PC-9 (cell line): ENCODE measurements around the gene DDX3X. TPM values are rescaled to one million over a fixed set of nuclear protein-coding genes. Genes with fewer than 3 reads are reported as not detected.

Experiments
- BruUV-seq: library from RNA; stranded (reverse); fragments of 400-500 nt; replicated peaks from 2 replicates; lab custom pipeline; 2021; lab: Mats Ljungman, UMichigan
- CTCF ChIA-PET: fragments of 300-600 bp; sonication (Branson Sonifier 250); formaldehyde crosslinking; loops from one replicate; lab custom pipeline; 2022; ENCODE audit warnings: antibody characterized with exemption; lab: Charles Lee
- POLR2A ChIA-PET: fragments of 300-600 bp; sonication (Branson Sonifier 250); formaldehyde crosslinking; loops from one replicate; lab custom pipeline; 2022; ENCODE audit warnings: antibody characterized with exemption; ENCODE audit not compliant: unreplicated experiment; lab: Charles Lee
- DNase-seq, 2 experiments: peaks; one replicate each; pipeline versions ENCODE4 v3.0.0 to v3.0.0-alpha.2; 2015 to 2022; ENCODE audit warnings: mixed read lengths in 1 of 2
- H2AFZ ChIP-seq: fragments of 200-600 bp; sonication (generic); 2 replicates; pipeline ENCODE4 v1.8.1; 2017; ENCODE audit warnings: antibody characterized with exemption
- H3F3A ChIP-seq: fragments of 200-600 bp; sonication (generic); 2 replicates; pipeline ENCODE4 v1.8.1; 2017; ENCODE audit warnings: antibody characterized with exemption, mild to moderate bottlenecking, low read depth; ENCODE audit not compliant: insufficient read depth
- H3K27ac ChIP-seq: fragments of 200-600 bp; sonication (generic); 2 replicates; pipeline ENCODE4 v1.6.1; 2016; ENCODE audit warnings: mixed run types
- H3K27me3 ChIP-seq: fragments of 200-600 bp; sonication (generic); 2 replicates; pipeline ENCODE4 v1.6.1; 2016; ENCODE audit warnings: low read depth, mixed run types; ENCODE audit not compliant: insufficient read depth
- H3K36me3 ChIP-seq: fragments of 200-600 bp; sonication (generic); 2 replicates; pipeline ENCODE4 v1.6.1; 2016; ENCODE audit warnings: low read depth, mixed run types
- H3K4me1 ChIP-seq: fragments of 200-600 bp; sonication (generic); replicated peaks from 2 replicates; pipeline ENCODE4 v1.6.1; 2016; ENCODE audit warnings: mixed run types; ENCODE audit not compliant: insufficient read depth
- H3K4me2 ChIP-seq: fragments of 200-600 bp; sonication (generic); 2 replicates; pipeline ENCODE4 v1.6.1; 2017; ENCODE audit warnings: mixed run types
- H3K4me3 ChIP-seq: fragments of 200-600 bp; sonication (generic); 2 replicates; pipeline ENCODE4 v1.6.1; 2016; ENCODE audit warnings: mixed run types
- H3K79me2 ChIP-seq: fragments of 200-600 bp; sonication (generic); 2 replicates; pipeline ENCODE4 v1.6.1; 2017; ENCODE audit warnings: low read depth, mixed run types
- H3K9me2 ChIP-seq: fragments of 200-600 bp; sonication (generic); 2 replicates; pipeline ENCODE4 v1.8.1; 2017; ENCODE audit warnings: mild to moderate bottlenecking; ENCODE audit not compliant: insufficient read depth
- H3K9me3 ChIP-seq: fragments of 200-600 bp; sonication (generic); 2 replicates; pipeline ENCODE4 v1.8.1; 2016; ENCODE audit warnings: low read depth; ENCODE audit not compliant: insufficient read depth
- H4K20me1 ChIP-seq: fragments of 200-600 bp; sonication (generic); 2 replicates; pipeline ENCODE4 v1.8.1; 2017; ENCODE audit not compliant: insufficient read depth
- EZH2 ChIP-seq: fragments of 200-600 bp; sonication (generic); IDR thresholded peaks from 2 replicates; pipeline ENCODE4 v1.8.0; 2017; ENCODE audit warnings: antibody characterized with exemption, low read depth
- intact Hi-C: fragments of 100-400 bp; cut with micrococcal nuclease; formaldehyde crosslinking; loops from one replicate; pipeline ENCODE4 v1.10.0; 2022; ENCODE audit not compliant: unreplicated experiment
- total RNA-seq: library from RNA; stranded (reverse); gene quantifications from 2 replicates; pipeline ENCODE4 v1.2.3, GENCODE V29; 2021
- TF ChIP-seq, protein P1 (sequence below): fragments of 200-600 bp; sonication (generic); conservative IDR thresholded peaks from 2 replicates; pipeline ENCODE4 v1.6.1; 2017; ENCODE audit warnings: mixed run types, antibody characterized with exemption, mild to moderate bottlenecking, moderate library complexity

Gene DDX3X
- total RNA-seq, 1 experiment from 2014 or later: 158 TPM

GRCh38 chrX:41382714-41383645 is 49.0 kb downstream of the DDX3X start:
- H3K27ac ChIP-seq: peak overlapping the region; percentile 88
- peak overlapping the region; percentile 24; the same call in 1 of the 2 replicates for H3K4me3 ChIP-seq
- no peak overlapping the region for H2AFZ ChIP-seq
- peak; percentile 21 to 78 for DNase-seq
- no peaks in the 10 kb centered on the region for H4K20me1 ChIP-seq
- H3K79me2 ChIP-seq: no peaks in the 10 kb centered on the region
- no peaks in the 10 kb centered on the region for H3K9me3 ChIP-seq
- ChIA-PET CTCF (interaction anchor here (0.6 kb wide), 3 partner anchors 15 to 57 kb away, joined by 3 to 23 read pairs (median 15); no protein-coding TSS in a partner anchor), POLR2A (interaction anchor here (0.5 kb wide), 1 partner anchor 399 kb away, joined by 3 read pairs; no protein-coding TSS in a partner anchor)
- peak overlapping the region; percentile 61 for H3K4me2 ChIP-seq
- H3K4me1 ChIP-seq: peaks cover 18% of the 10 kb centered on the region
- no peaks in the 10 kb centered on the region for H3K27me3 ChIP-seq
- TSS peak; percentile 39 for BruUV-seq
- H3K9me2 ChIP-seq: no peaks in the 10 kb centered on the region
- TF ChIP-seq, protein P1, sequence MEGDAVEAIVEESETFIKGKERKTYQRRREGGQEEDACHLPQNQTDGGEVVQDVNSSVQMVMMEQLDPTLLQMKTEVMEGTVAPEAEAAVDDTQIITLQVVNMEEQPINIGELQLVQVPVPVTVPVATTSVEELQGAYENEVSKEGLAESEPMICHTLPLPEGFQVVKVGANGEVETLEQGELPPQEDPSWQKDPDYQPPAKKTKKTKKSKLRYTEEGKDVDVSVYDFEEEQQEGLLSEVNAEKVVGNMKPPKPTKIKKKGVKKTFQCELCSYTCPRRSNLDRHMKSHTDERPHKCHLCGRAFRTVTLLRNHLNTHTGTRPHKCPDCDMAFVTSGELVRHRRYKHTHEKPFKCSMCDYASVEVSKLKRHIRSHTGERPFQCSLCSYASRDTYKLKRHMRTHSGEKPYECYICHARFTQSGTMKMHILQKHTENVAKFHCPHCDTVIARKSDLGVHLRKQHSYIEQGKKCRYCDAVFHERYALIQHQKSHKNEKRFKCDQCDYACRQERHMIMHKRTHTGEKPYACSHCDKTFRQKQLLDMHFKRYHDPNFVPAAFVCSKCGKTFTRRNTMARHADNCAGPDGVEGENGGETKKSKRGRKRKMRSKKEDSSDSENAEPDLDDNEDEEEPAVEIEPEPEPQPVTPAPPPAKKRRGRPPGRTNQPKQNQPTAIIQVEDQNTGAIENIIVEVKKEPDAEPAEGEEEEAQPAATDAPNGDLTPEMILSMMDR: no peak
- TF ChIP-seq EZH2: no peak
- intact Hi-C loops: loop anchor here (5.0 kb wide), 1 partner anchor 51 kb away; the partner anchor contains the start of gene DDX3X
- H3K36me3 ChIP-seq: no peaks in the 10 kb centered on the region
- peaks cover 6% of the 10 kb centered on the region; the same call in 1 of the 2 replicates for H3F3A ChIP-seq

DNA sequence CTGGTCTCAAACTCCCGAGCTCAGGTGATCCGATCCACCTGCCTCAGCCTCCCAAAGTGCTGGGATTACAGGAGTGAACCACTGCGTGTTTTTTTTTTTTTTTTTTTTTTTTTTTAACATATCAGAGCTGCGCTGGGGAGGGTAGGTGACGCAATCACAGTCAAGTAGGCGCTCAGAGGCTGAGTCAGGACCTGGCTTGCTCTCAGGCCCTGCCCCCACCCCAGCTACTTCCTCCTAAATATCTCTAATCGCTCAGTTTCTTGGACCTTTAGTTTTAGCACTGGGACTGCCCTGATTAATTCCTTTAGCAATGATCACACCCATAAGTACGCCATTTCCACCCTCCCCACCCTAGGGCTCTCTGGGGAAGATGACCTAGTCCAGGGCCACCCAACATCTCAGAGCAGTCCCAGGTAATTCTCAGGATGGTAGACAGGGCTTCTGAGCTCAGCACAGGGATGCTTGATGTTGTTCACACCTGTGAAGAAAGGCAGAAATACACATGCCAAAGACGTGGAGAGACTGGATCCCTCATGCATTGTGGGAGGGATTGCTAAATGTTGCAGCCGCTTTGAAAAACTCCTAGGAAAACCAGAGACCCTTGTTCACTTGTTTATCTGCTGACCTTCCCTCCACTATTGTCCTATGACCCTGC is 50.2 kb downstream of the DDX3X start:
- CTCF ChIA-PET: no interaction called here
- H3K27me3 ChIP-seq: no peaks in the 10 kb centered on the region
- no peaks in the 10 kb centered on the region for H4K20me1 ChIP-seq
- no peaks in the 10 kb centered on the region for H3K9me3 ChIP-seq
- H3K27ac ChIP-seq: peak overlapping the region; percentile 88
- peak; percentile 43 to 72 for DNase-seq
- no peak overlapping the region for H2AFZ ChIP-seq
- POLR2A ChIA-PET: no interaction called here
- H3K4me3 ChIP-seq: no peak overlapping the region
- H3K79me2 ChIP-seq: no peaks in the 10 kb centered on the region
- no peak for TF ChIP-seq EZH2
- TF ChIP-seq, protein P1: no peak
- no peaks in the 10 kb centered on the region for H3K9me2 ChIP-seq
- H3K4me1 ChIP-seq: peaks cover 18% of the 10 kb centered on the region
- H3K4me2 ChIP-seq: peak overlapping the region; percentile 58; the same call in 1 of the 2 replicates
- intact Hi-C loops: loop anchor here (5.0 kb wide), 1 partner anchor 52 kb away; the partner anchor contains the start of gene DDX3X
- no peaks in the 10 kb centered on the region for H3K36me3 ChIP-seq
- BruUV-seq: no TSS peak
- peaks cover 6% of the 10 kb centered on the region; the same call in 1 of the 2 replicates for H3F3A ChIP-seq
